Measurements from ENCODE around the gene SEPTIN6.
A peak's percentile ranks its signal among the peaks of the same experiment; 100 is the strongest.
"Not testable (repeated sequence)": the region's sequence is repeated elsewhere in the genome, so short reads cannot be mapped to it uniquely, and the experiment has no call there.

SEPTIN6 gene

DNA sequence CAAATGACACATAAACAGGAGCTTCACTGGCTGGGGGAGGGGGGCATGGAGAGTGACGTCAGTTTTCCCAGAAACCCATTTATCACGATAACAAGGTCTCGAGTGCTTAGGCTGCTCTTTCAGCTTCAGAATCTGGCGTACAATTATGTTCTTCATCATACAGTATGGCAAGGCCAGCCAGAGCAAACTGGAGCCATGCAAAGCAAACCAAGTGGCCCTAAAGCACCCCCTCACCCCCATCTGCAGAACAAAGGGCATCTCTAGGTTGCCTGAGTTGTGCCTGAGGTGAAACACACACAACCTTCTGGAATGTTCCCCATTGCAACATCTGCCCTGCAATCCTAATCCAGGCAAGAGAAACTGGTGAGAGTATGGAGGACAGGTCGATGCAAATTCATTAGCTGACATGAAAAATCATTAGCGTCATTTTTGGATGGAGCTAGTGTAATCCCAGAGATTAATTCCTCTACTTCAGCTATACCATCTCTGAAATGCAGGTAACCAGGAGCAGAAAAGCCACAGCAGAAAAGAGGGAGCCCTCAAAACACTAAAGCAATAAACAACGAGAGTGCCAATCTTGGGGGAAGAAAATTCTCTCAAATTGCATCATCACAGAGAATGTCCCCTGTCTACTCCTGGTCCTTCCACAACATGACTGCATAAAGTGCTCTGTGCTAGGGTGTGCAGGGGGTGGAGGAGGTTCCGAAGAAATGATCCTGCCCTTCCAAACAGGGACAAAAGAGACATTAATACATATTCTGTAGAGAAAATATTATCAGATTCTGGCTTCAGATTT lies 1.8 kb downstream of the SEPTIN6 start:
- no peak for DNase-seq

DNA sequence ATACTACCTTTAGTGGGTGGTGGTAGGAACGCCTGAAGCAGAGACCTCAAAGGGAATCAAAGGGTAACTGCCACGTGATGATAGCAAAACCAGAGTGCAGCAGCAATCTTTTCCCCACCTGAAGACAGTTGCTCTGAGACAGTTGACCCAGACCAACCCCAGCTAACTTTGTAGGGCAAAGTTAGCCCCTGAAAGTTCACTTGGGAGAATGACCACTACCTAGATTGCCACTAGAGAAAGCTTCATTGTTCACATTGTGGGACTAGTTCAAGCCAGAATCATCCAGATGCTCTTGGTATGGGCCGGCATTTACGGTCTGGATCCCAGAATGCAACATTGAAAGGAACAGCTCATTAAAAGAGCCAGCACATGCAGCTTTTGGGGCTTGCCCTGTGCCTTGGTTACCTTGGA lies 4.1 kb downstream of the SEPTIN6 start:
- no peak for DNase-seq

DNA sequence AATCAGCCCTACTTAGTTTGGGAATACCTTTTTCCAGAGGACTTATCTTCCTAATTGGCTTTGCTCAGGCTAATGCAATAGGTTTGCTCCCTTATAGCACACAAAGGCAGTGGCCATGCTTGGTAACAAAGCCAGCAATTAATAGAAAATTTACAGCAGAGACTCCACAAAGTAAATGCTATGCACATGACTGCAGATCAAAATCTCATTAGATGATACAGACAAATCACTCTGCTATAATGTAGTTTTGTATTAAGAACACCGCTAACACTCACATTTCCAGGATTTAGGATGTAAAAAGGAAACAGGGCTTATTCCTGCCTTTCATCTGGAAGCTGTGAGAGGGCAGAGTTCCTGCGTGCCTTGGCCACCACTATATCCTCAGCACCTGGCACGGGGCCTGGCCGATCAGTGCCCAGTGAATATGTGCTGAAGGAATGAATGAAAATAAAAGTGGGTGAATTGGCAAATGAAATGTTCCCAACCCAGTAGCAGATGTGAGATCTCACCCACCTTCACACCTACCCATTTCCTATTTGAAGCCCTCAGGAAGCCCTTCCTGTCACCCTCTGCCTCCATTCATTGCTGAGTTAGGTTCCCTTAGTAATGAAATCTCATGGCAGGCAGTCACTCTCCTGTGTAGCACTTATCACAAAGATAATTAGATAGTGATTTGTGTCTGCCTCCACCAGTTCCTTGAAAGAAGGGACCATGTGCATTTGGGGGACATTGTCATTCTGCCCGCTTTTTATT lies 5.1 kb downstream of the SEPTIN6 start:
- no peak for DNase-seq

DNA sequence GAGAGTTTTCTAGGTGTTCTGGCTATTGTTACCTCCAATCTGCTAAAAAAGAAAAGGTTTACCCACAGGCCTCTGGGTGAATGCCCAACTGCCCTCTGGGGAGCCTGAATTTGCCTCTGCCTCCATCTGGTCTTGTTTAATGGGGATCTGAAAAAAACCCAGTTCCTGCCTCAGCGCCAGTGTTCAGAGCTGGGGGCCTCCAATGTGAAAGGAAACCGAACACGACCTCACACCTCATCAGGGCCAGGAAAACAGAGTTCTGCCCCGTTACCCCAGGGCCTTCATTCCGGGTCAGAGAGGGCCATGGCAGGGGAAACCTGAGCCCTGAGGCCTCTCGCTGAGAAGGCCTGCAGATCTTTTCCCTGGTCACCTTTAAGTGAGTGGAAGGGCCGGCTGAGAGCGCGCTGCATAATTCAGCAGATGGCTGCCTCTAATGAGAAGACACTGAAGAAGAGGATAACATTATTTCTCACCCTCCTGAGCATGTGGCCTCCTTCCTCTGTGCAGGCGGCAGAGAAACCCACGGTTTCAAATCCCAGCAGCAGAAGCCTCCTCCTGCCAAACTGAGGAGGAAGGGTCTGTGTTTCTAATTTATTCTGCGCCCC lies 6.8 kb downstream of the SEPTIN6 start:
- peak; percentile 45 to 68 for DNase-seq

- DNase-seq: peak; percentile 45 to 56
Observed at GRCh38 chrX:119685225-119686066, 7.5 kb downstream of the SEPTIN6 start.

DNA sequence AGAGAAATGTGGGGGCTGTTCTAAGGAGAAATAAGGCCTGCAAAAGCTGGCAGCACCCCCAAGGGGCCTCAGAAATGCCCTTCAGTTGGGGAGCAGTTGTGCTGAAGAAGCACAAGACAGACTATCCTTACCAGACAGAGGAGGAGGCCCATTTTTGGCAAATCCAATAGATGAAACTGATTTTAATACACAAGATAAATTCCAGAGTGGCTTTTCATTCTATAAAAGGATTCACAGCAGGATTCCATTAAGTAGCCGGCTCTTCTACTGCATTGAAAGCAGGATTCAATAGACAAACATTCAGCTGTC lies 8.1 kb downstream of the SEPTIN6 start:
- DNase-seq: no peak

- DNase-seq: not testable (repeated sequence)
Observed at GRCh38 chrX:119684312-119684711, 8.7 kb downstream of the SEPTIN6 start.

- no peak for DNase-seq
Observed at GRCh38 chrX:119682019-119682989, 10.7 kb downstream of the SEPTIN6 start.

DNA sequence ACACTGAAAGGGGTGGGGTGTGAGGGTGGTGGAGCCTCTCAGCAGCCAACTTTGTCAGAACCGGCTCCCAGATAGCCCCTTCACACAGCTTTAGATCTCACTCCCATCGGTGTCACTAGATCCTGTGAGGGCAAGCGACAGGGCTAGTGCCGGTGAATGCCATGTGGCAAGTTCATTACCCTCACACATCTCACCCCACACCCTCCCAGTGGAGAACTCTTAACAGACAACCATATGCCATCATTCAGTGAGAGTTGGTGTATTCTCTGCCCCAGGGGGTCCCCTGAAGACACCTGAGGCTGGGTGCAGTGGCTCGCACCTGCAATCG lies 15.3 kb downstream of the SEPTIN6 start:
- DNase-seq: no peak

DNA sequence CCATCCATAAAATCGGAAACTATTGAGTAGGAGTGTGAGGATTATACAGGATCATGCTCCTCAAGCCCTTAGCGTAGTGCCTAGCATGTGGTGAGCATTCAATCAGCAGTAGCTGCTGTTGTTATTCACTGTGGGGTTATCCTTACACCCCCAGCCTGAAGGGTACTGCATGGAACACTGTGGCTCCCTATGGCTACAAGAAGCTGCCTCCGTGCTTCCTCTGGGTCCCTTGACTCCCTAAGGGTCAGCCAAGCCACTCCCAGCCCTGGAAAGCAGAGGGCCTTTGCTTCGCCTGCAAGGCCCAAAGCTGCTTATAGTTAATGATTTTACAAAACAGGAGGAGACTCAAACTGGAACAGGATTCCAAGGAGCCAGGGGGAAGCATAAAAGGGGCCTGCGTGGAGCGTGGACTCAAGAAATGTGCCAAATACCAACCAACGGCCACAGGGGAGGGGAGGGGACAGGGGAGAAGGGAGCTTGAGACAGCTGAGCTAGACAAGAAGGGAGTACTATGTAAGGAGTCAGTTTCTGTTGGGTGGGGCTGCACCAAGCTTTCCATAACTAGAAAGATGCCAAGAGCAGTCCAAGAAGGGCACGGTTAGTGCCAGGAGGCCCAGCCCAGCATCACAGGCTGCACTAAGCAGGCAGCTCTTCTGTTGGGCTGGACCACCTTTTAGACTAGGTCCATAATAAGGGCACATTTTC lies 15.9 kb downstream of the SEPTIN6 start:
- DNase-seq: no peak

- no peak for DNase-seq
Observed at GRCh38 chrX:119673336-119673735, 19.6 kb downstream of the SEPTIN6 start.

DNA sequence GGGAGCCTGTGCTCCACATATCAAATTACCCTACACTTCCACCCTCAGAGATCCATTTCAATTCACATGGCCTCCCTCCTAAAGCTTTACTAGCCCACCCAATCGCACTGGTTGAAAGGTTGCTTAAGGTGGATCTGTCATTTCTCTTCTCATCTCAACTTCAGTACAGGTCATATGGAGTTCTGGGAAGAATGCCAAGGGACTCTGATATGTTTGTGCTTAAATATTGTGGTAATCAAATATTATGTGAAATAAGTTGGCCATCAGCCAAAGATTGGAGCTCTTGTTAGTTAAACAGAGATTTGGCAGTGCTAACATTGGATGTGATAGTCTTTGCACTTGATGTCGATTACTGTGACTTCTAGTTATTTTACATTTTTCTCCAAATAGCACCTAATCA lies 20.5 kb downstream of the SEPTIN6 start:
- peak in 1 of 2 experiments; percentile 50 for DNase-seq

DNA sequence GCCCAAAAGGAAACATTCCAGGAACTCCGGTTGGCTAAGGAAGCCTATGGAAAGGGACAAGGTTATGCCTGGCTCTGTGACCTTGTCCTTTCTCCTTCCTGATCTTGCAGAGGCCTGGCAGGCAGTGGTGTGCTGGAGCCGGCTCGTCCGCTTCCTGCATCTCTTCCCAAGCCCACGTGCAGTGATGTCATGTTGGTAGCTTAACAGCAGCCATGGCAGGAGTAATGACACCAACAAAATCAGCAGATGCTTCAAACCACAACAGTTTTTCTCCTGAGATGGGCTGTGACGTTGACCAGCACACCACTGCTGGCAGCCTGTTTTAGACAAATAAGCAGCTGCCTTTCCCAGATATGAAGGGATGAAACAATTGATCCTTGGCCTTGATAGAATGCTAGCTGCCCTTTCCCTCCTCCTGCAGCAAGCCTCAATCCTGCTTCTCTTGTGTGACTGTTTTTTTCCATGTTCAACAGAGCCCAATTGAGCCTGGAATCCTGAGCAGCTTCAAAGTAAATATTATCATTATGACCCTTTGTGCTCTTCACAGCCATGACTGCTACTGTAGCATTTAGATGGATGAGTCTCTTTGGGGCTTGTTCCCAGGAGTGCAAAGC lies 23.4 kb downstream of the SEPTIN6 start:
- no peak for DNase-seq

DNA sequence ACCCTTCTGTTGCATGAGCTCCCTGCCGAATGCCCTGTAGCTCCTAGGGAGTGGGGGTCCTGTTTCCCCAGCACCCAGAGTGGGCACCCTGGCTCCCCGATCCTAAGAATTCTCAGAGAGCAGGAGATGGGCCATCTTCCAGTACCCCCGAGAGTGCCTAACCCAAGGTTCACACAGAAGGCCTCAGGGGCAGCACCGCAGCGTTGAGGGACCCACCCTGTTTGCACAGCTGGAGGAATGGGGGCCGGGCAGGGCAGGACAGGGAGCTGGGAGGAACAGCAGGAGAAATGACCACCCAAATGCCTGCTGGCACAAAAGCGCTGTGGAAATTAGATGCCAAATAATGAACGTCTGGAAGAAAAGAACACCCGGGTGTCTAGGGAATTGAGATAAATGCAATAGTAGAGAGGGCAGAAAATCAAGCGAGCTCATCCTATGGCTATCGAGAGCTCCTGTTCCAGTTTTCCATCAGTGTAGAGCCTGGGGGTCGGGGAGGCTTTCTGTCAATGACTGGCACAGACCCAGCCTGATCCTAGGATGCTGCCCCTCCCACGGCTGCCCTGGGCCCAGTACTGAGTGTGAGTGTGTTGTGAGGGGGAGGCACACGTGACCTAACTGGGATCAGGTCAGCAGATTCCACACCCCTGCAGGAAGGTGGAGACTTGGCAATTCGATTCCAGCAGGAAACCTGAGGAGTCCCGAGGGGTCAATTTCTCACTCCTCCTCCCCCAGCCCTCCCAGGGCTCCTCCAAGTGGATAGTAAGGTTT lies 25.7 kb downstream of the SEPTIN6 start:
- DNase-seq: no peak

- DNase-seq: not testable (repeated sequence)
Observed at GRCh38 chrX:119664877-119665276, 28.1 kb downstream of the SEPTIN6 start.

- no peak for DNase-seq
Observed at GRCh38 chrX:119661486-119661885, 31.5 kb downstream of the SEPTIN6 start.

DNA sequence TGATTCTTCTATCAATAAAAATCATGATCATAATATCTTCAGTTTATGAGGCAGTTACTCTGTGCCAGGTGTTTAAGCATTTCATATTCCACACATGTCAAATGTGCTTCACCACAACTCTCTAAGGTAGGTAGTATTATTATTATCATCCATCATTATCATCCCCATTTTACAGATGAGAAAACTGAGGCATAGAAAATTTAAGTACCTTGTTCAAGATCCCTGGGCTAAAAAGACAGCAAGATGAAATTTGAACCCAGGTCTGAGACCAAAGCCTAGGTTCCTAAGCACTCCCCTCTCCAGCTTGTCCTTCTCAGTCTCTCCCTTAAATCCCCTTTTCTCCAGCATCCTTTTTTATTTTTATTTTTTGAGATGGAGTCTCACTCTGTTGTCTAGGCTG lies 33.4 kb downstream of the SEPTIN6 start:
- DNase-seq: no peak

GRCh38 chrX:119655125-119655524 lies 37.8 kb downstream of the SEPTIN6 start:
- no peak for DNase-seq

- no peak for DNase-seq
Observed at GRCh38 chrX:119654112-119654531, 38.8 kb downstream of the SEPTIN6 start.

DNA sequence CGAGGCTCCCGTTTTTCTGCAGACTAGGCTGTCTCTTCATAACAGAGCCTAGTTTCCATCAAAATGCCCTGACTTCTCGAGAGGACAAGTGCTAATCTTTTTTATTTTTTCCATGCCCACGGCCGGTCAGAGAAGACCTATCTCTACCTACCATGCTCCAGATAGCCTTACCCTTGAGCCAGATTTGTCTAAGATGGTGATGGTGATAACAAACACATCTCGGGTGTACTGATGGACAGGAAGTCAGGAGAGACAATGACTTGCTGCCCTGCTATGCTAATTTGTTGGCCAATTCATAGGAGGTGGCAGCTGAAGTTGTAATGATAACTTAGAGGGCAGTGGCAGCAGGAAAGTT lies 44.6 kb downstream of the SEPTIN6 start:
- DNase-seq: no peak

Data from NCI-H446 (cell line).